Panc1 (cell line): Measurements from ENCODE around the gene KCNF1.

ENCODE experiments used
- POLR2AphosphoS5 ChIP-seq: IDR thresholded peaks from 2 replicates; pipeline ENCODE4 v1.6.1; 2012; ENCODE audit warnings: mild to moderate bottlenecking, low read depth, low read length, moderate library complexity
- SIN3A ChIP-seq: IDR thresholded peaks from 2 replicates; pipeline ENCODE4 v1.6.1; 2012; ENCODE audit warnings: low read depth, mild to moderate bottlenecking, low read length, moderate library complexity, borderline replicate concordance; ENCODE audit not compliant: insufficient read depth
- TCF7L2 ChIP-seq: IDR thresholded peaks from 2 replicates; pipeline ENCODE4 v1.6.1; 2011; ENCODE audit warnings: mild to moderate bottlenecking, low read depth, low read length, inconsistent platforms
- TF ChIP-seq, protein P1 (sequence below): fragments of 450-650 bp; IDR thresholded peaks from 2 replicates; pipeline ENCODE4 v1.5.1; 2017; ENCODE audit warnings: mild to moderate bottlenecking

DNA sequence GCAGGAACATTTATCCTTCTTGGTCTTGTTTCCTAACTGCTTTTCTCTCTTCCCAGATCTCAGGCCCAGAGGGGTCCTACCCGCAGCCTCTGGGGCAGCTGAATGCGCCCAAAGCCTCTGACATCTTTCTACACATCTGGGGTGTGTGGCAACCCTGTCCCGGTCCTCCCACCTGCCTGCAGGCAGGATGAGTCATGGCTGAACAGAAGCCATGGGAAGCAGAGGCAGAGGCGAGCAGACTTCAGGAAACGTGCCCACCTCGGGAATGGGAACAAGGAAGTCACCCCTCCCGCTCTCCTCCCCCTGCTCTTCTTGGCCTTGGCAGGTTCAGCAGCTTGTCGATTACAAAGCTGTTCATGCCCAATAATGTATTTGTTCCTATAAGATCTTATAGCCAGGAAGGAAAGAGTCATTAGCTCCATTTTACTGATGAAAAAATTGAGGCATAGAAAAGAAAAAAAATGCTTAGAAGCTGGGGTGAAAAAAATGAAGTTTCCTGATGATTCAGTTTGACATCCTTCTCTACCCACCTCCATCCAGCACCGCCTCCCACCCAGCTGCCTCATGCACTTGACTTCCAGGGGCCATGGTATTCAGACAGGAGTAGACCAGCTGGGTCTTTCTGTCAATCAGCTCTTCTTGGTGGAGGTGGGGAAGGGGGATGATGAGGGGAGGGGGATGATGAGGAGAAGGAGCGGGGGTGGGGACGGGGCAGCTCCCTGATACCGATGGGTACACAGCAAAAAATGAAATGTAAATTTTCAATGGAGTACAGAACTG is 10.4 kb upstream of the KCNF1 start:
- TF ChIP-seq, protein P1, sequence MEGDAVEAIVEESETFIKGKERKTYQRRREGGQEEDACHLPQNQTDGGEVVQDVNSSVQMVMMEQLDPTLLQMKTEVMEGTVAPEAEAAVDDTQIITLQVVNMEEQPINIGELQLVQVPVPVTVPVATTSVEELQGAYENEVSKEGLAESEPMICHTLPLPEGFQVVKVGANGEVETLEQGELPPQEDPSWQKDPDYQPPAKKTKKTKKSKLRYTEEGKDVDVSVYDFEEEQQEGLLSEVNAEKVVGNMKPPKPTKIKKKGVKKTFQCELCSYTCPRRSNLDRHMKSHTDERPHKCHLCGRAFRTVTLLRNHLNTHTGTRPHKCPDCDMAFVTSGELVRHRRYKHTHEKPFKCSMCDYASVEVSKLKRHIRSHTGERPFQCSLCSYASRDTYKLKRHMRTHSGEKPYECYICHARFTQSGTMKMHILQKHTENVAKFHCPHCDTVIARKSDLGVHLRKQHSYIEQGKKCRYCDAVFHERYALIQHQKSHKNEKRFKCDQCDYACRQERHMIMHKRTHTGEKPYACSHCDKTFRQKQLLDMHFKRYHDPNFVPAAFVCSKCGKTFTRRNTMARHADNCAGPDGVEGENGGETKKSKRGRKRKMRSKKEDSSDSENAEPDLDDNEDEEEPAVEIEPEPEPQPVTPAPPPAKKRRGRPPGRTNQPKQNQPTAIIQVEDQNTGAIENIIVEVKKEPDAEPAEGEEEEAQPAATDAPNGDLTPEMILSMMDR, result no peak
- TF ChIP-seq TCF7L2 (no peak), POLR2AphosphoS5 (no peak), SIN3A (no peak)
